A549 (cell line): ENCODE data around the gene LDLRAD4. TPM values are rescaled to one million over a fixed set of nuclear protein-coding genes. Genes with fewer than 3 reads are reported as not detected.

Source experiments
- ATAC-seq, 2 experiments: fragments of 200-7000 bp in 1 of 2; fragments of >200 bp in 1 of 2; cut with Nextera tagmentation in 1 of 2; cut with Tn5 transposase in 1 of 2; 3 replicates each; pipeline versions ENCODE4 v1.8.0 to v1.9.1; 2018 to 2020; ENCODE audit warnings: mild to moderate bottlenecking in 1 of 2, moderate library complexity in 1 of 2
- CTCF ChIA-PET: fragments of 300-600 bp; sonication (Branson Sonifier 250); formaldehyde crosslinking; extraction: SDS; loops from one replicate; lab custom pipeline; 2021; ENCODE audit warnings: antibody characterized with exemption, inconsistent platforms; lab: Yijun Ruan, JAX
- POLR2A ChIA-PET: fragments of 350-600 bp; formaldehyde crosslinking; extraction: SDS; loops from one replicate; lab custom pipeline; 2021; ENCODE audit warnings: antibody characterized with exemption, inconsistent platforms; lab: Yijun Ruan, JAX
- DNase-seq, 2 experiments: peaks; one replicate each; pipeline versions ENCODE4 v3.0.0 to v3.0.0-alpha.2; 2011 to 2016; ENCODE audit warnings: low read depth in 1 of 2, low spot score in 1 of 2
- FAIRE-seq: peaks from 2 replicates; lab custom pipeline; 2011; peaks lifted over from hg19 to GRCh38; lab: Jason Lieb, UNC
- H3K27ac ChIP-seq, 2 experiments: fragments of >200 bp; sonication (Bioruptor Twin); formaldehyde crosslinking; 3 replicates each; pipeline ENCODE4 v1.5.1; 2016 to 2017
- H3K4me1 ChIP-seq: fragments of >200 bp; sonication (Bioruptor Twin); formaldehyde crosslinking; 3 replicates; pipeline ENCODE4 v1.6.1; 2016
- H3K4me2 ChIP-seq: fragments of >200 bp; sonication (Bioruptor Twin); formaldehyde crosslinking; 3 replicates; pipeline ENCODE4 v1.6.1; 2016
- H3K4me3 ChIP-seq: fragments of >200 bp; sonication (Bioruptor Twin); formaldehyde crosslinking; 3 replicates; pipeline ENCODE4 v1.5.1; 2016
- H3K9me3 ChIP-seq: fragments of >200 bp; sonication (Bioruptor Twin); formaldehyde crosslinking; 3 replicates; pipeline ENCODE4 v1.6.1; 2016
- ATOH8 ChIP-seq: fragments of 250-450 bp; sonication (Bioruptor Pico); IDR thresholded peaks from 2 replicates; pipeline ENCODE4 v1.5.0; 2020; ENCODE audit warnings: low read depth, mild to moderate bottlenecking, moderate library complexity
- E2F6 ChIP-seq: IDR thresholded peaks from 2 replicates; pipeline ENCODE4 v1.6.1; 2012; ENCODE audit warnings: low read depth, borderline replicate concordance
- EHF ChIP-seq: fragments of 250-450 bp; sonication (Bioruptor Pico); IDR thresholded peaks from 2 replicates; pipeline ENCODE4 v1.5.0; 2020; ENCODE audit warnings: mild to moderate bottlenecking
- ELK1 ChIP-seq: fragments of 150-350 bp; IDR thresholded peaks from 2 replicates; pipeline ENCODE4 v1.6.1; 2014; ENCODE audit warnings: low read depth, mild to moderate bottlenecking, low read length
- ESRRA ChIP-seq: fragments of 150-350 bp; IDR thresholded peaks from 2 replicates; pipeline ENCODE4 v1.6.1; 2014; ENCODE audit warnings: mild to moderate bottlenecking, low read length, borderline replicate concordance
- FOXS1 ChIP-seq: fragments of 250-450 bp; sonication (Bioruptor Pico); IDR thresholded peaks from 2 replicates; pipeline ENCODE4 v1.5.0; 2020; ENCODE audit warnings: mild to moderate bottlenecking, moderate library complexity
- HOXB5 ChIP-seq: fragments of 250-450 bp; sonication (Bioruptor Pico); IDR thresholded peaks from 2 replicates; pipeline ENCODE4 v1.5.0; 2020; ENCODE audit warnings: mild to moderate bottlenecking, moderate library complexity
- KDM5A ChIP-seq: fragments of 200-600 bp; sonication (generic); IDR thresholded peaks from 2 replicates; pipeline ENCODE4 v1.6.1; 2016; ENCODE audit warnings: antibody characterized with exemption, mild to moderate bottlenecking
- MAFK ChIP-seq: fragments of 450-650 bp; IDR thresholded peaks from 2 replicates; pipeline ENCODE4 v1.6.1; 2014; ENCODE audit not compliant: partially characterized antibody
- MYC ChIP-seq: IDR thresholded peaks from 2 replicates; pipeline ENCODE4 v1.6.1; 2012; ENCODE audit warnings: mild to moderate bottlenecking, inconsistent platforms, low read length, improper control_type of control experiment, borderline replicate concordance
- NPAS2 ChIP-seq: fragments of 250-450 bp; sonication (Bioruptor Pico); IDR thresholded peaks from 2 replicates; pipeline ENCODE4 v1.8.0; 2022; ENCODE audit warnings: mild to moderate bottlenecking, moderate library complexity, borderline replicate concordance
- NR3C1 ChIP-seq: fragments of >200 bp; sonication (Bioruptor Twin); formaldehyde crosslinking; IDR thresholded peaks from 3 replicates; pipeline ENCODE4 v1.6.1; 2017
- POLR2AphosphoS2 ChIP-seq: conservative IDR thresholded peaks from 2 replicates; pipeline ENCODE4 v1.6.1; 2012; ENCODE audit warnings: low read length, improper control_type of control experiment, inconsistent platforms
- RAD21 ChIP-seq, 2 experiments: fragments of >200 bp in 1 of 2; sonication (Bioruptor Twin) in 1 of 2; formaldehyde crosslinking in 1 of 2; IDR thresholded peaks in 1 of 2; conservative IDR thresholded peaks in 1 of 2; 2 replicates in 1 of 2; 3 replicates in 1 of 2; pipeline ENCODE4 v1.6.1; 2012 to 2018; ENCODE audit warnings: inconsistent platforms in 1 of 2
- REST ChIP-seq: fragments of 200-600 bp; sonication (generic); IDR thresholded peaks from 2 replicates; pipeline ENCODE4 v1.6.1; 2016; ENCODE audit warnings: antibody characterized with exemption, mild to moderate bottlenecking, moderate library complexity
- RFX5 ChIP-seq: fragments of 450-650 bp; IDR thresholded peaks from 2 replicates; pipeline ENCODE4 v1.7.1; 2014; ENCODE audit warnings: antibody characterized with exemption, mild to moderate bottlenecking, moderate library complexity
- RNF2 ChIP-seq: fragments of 200-600 bp; sonication (generic); IDR thresholded peaks from 2 replicates; pipeline ENCODE4 v1.6.1; 2016; ENCODE audit warnings: low read depth, mild to moderate bottlenecking, antibody characterized with exemption, moderate library complexity, borderline replicate concordance
- TFCP2L1 ChIP-seq: fragments of 250-450 bp; sonication (Bioruptor Pico); IDR thresholded peaks from 2 replicates; pipeline ENCODE4 v1.5.0; 2021; ENCODE audit warnings: mild to moderate bottlenecking
- TP53 ChIP-seq: fragments of 250-450 bp; sonication (Bioruptor Pico); IDR thresholded peaks from 2 replicates; pipeline ENCODE4 v1.5.0; 2021; ENCODE audit warnings: mild to moderate bottlenecking, moderate library complexity
- ZC3H11A ChIP-seq: fragments of 450-650 bp; IDR thresholded peaks from 2 replicates; pipeline ENCODE4 v1.6.1; 2014; ENCODE audit warnings: antibody characterized with exemption, mild to moderate bottlenecking
- ZFP36 ChIP-seq: fragments of 450-650 bp; IDR thresholded peaks from 2 replicates; pipeline ENCODE4 v1.6.1; 2014; ENCODE audit warnings: borderline replicate concordance; ENCODE audit not compliant: partially characterized antibody
- WGBS: methylation state at CpG from one replicate; pipeline ENCODE4 v1.1.6; 2017; ENCODE audit errors: missing lambda C conversion rate; 5-methylcytosine and 5-hydroxymethylcytosine counted together
- polyA plus RNA-seq, 4 experiments: library from polyadenylated mRNA; depleted of rRNA in 3 of 4; stranded (reverse); fragments of >200 nt; fragmentation: RNase III in 1 of 4; extraction: RNeasy Plus Mini Kit Qiagen cat#74134 plus additional on column Dnase treatment in 1 of 4; gene quantifications; 2 replicates in 3 of 4; 3 replicates in 1 of 4; pipeline ENCODE4 v1.2.3, GENCODE V29; 2011 to 2017
- TF ChIP-seq, protein P1 (sequence below): fragments of >200 bp; sonication (Bioruptor Twin); formaldehyde crosslinking; IDR thresholded peaks from 2 replicates; pipeline ENCODE4 v1.6.1; 2016
- TF ChIP-seq, protein P2 (sequence below): fragments of >200 bp; sonication (Bioruptor Twin); formaldehyde crosslinking; IDR thresholded peaks from 3 replicates; pipeline ENCODE4 v1.5.1; 2016

LDLRAD4 gene
- polyA plus RNA-seq, 2 of the 4 experiments (the other 2 are of a cell fraction) = 5.2 to 7.6 TPM

DNA sequence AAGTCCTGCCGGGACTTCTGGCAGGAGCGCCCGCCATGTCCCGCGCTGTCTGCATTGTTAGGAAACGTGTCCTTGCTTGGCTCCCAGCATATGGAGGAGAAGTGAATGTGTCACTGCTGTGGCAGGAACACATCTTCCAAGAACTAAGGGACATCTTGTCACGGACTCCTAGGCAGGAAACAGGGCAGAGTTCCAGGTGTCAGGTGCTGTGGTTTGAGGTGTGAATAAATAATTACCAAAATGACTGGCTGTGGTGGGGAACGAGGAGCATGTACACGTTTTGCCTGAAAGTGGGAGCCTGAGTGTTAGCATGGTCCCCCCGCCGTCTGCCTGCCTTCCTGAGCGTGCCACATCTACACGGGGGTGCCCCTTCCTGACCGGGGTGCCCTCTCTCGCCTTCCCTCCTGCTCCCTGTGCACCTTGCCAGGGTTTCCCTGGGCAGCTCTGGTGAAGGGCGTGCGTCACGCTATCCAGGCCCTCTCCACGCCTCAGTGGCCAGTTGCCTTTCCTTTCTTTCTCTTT lies 237.5 kb downstream of the LDLRAD4 start:
- ChIA-PET POLR2A (no interaction called here), CTCF (no interaction called here)
- no peak for ATAC-seq
- FAIRE-seq = no peak
- H3K4me3 ChIP-seq = no peak overlapping the region
- no peak overlapping the region for H3K27ac ChIP-seq
- H3K9me3 ChIP-seq = no peaks in the 10 kb centered on the region
- DNase-seq = no peak
- peaks cover 22% of the 10 kb centered on the region for H3K4me1 ChIP-seq
- 84% methylated on average over 19 of the region's 19 CpGs for WGBS
- no peak overlapping the region for H3K4me2 ChIP-seq
- no peak for TF ChIP-seq MAFK
- no peak for TF ChIP-seq NR3C1
- no peak for TF ChIP-seq ZC3H11A
- no peak for TF ChIP-seq NPAS2 (CRISPR knock-in tag)
- no peak for TF ChIP-seq REST
- TF ChIP-seq RNF2 = no peak
- no peak for TF ChIP-seq POLR2AphosphoS2
- no peak for TF ChIP-seq HOXB5 (CRISPR knock-in tag)
- TF ChIP-seq ATOH8 = no peak
- no peak for TF ChIP-seq KDM5A
- no peak for TF ChIP-seq TFCP2L1 (CRISPR knock-in tag)

DNA sequence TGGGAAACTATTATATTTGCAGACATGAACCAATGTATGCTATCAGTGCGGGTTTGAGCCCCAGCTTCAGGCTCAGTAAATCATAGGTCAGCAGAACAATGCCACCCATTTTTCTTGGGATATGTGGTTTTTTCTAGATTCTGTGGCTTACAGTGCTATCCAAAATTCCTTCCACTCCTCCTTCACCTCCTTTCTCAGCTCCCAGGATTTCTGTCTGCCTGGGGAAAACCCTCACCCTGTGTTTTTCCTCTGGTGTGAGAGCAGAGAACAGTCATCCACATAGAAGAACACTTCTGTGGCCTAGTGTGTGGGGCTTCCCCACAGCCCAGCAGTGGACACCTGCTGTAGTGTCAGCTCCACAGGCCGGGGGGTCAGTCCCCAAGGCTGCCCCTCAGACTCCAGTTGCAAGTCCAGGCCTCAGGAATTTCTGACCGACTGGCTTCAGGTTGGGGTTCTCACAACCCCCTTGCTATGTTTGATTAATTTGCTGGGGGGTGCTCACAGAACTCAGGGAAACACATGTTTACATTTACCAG lies 238.2 kb downstream of the LDLRAD4 start:
- ChIA-PET POLR2A (no interaction called here), CTCF (no interaction called here)
- no peak overlapping the region for H3K27ac ChIP-seq
- no peak overlapping the region for H3K4me2 ChIP-seq
- no peak overlapping the region for H3K4me3 ChIP-seq
- FAIRE-seq (no peak), ATAC-seq (no peak), DNase-seq (no peak)
- 82% methylated on average over 2 of the region's 3 CpGs for WGBS
- H3K4me1 ChIP-seq = peaks cover 14% of the 10 kb centered on the region
- TF ChIP-seq, protein P1, sequence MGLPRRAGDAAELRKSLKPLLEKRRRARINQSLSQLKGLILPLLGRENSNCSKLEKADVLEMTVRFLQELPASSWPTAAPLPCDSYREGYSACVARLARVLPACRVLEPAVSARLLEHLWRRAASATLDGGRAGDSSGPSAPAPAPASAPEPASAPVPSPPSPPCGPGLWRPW = no peak
- TF ChIP-seq RFX5 = no peak
- TF ChIP-seq ZC3H11A = no peak
- no peak for TF ChIP-seq ESRRA
- no peak for TF ChIP-seq E2F6
- TF ChIP-seq EHF (CRISPR knock-in tag) = no peak
- TF ChIP-seq REST = no peak
- TF ChIP-seq POLR2AphosphoS2 = no peak
- no peak for TF ChIP-seq RAD21 (conservative IDR thresholded peaks at IDR 0.05 in 1 of 2, IDR thresholded peaks at IDR 0.05 in 1 of 2)
- TF ChIP-seq ELK1 = no peak
- TF ChIP-seq, protein P2, sequence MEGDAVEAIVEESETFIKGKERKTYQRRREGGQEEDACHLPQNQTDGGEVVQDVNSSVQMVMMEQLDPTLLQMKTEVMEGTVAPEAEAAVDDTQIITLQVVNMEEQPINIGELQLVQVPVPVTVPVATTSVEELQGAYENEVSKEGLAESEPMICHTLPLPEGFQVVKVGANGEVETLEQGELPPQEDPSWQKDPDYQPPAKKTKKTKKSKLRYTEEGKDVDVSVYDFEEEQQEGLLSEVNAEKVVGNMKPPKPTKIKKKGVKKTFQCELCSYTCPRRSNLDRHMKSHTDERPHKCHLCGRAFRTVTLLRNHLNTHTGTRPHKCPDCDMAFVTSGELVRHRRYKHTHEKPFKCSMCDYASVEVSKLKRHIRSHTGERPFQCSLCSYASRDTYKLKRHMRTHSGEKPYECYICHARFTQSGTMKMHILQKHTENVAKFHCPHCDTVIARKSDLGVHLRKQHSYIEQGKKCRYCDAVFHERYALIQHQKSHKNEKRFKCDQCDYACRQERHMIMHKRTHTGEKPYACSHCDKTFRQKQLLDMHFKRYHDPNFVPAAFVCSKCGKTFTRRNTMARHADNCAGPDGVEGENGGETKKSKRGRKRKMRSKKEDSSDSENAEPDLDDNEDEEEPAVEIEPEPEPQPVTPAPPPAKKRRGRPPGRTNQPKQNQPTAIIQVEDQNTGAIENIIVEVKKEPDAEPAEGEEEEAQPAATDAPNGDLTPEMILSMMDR = no peak
- TF ChIP-seq KDM5A = no peak
- no peak for TF ChIP-seq FOXS1 (CRISPR knock-in tag)
- no peak for TF ChIP-seq RNF2
- TF ChIP-seq ZFP36 = no peak
- TF ChIP-seq MYC = no peak
- no peak for TF ChIP-seq TP53 (CRISPR knock-in tag)
- H3K9me3 ChIP-seq = no peaks in the 10 kb centered on the region
